Left lung (tissue), 10 donors: ENCODE measurements around the gene F13A1. TPM values are rescaled to one million over a fixed set of nuclear protein-coding genes. Genes with fewer than 3 reads are reported as not detected.

Experiments
- ATAC-seq: fragments of 200-7000 bp; cut with Tn5 transposase; one replicate; pipeline ENCODE4 v1.9.1; 2020; ENCODE audit warnings: moderate library complexity
- DNase-seq, 4 donors: peaks; one replicate each; pipeline ENCODE4 v3.0.0-alpha.2; 2013 to 2020
- H3K27ac ChIP-seq, 2 donors: fragments of 200-600 bp; sonication (generic) in 1 of 2; one replicate each; pipeline versions ENCODE4 v1.5.0 to v1.8.0; 2020 to 2021
- H3K27me3 ChIP-seq, 2 donors: fragments of 200-600 bp; sonication (generic) in 1 of 2; one replicate each; pipeline versions ENCODE4 v1.5.0 to v1.8.0; 2020 to 2021
- H3K36me3 ChIP-seq, 2 donors: fragments of 200-600 bp; sonication (generic) in 1 of 2; one replicate each; pipeline versions ENCODE4 v1.5.0 to v1.8.0; 2020 to 2021
- H3K4me1 ChIP-seq, 2 donors: fragments of 200-600 bp; one replicate each; pipeline ENCODE4 v1.8.0; 2021
- H3K4me3 ChIP-seq, 2 donors: fragments of 200-600 bp; sonication (generic) in 1 of 2; one replicate each; pipeline versions ENCODE4 v1.5.0 to v1.8.0; 2020 to 2021; ENCODE audit warnings: mild to moderate bottlenecking in 1 of 2
- H3K9me3 ChIP-seq, 2 donors: fragments of 200-600 bp; sonication (generic) in 1 of 2; one replicate each; pipeline versions ENCODE4 v1.5.0 to v1.8.0; 2020 to 2021
- CTCF ChIP-seq, 2 donors: fragments of 200-600 bp; sonication (generic) in 1 of 2; IDR thresholded peaks; one replicate each; pipeline versions ENCODE4 v1.5.0 to v1.8.0; 2021; ENCODE audit warnings: antibody characterized with exemption in 2 of 2
- intact Hi-C, 2 donors: fragments of 100-400 bp; cut with DNase I; formaldehyde crosslinking; loops; one replicate each; pipeline versions ENCODE4 v1.11.2 to v1.14.2; 2022
- polyA plus RNA-seq, 6 donors: library from polyadenylated mRNA; unstranded; fragments of 120-200 nt; gene quantifications; one replicate each; pipeline ENCODE4 v1.2.1, GENCODE V29; 2013; ENCODE audit not compliant: insufficient read length in 6 of 6
- total RNA-seq, 2 donors: library from RNA; stranded (reverse); fragmentation: NEBNext Ultra II Directional; extraction: Animal tissue kit (Norgen Biotek cat#: 25700); gene quantifications; one replicate each; pipeline ENCODE4 v1.2.1, GENCODE V29; 2021
- donor health status: DM: no; HTN: yes; CAD: no.
- donor health status: DM: no; HTN: no; CAD: no.

The F13A1 gene
- total and polyA plus RNA-seq, 8 donors: 32.7 to 153 (median 50.7) TPM

GRCh38 chr6:6218759-6219085 lies 101.7 kb downstream of the F13A1 start:
- Histone ChIP-seq H3K4me1 (no peaks in the 10 kb centered on the region), H3K27me3 (no peaks in the 10 kb centered on the region), H3K9me3 (no peaks in the 10 kb centered on the region), H3K4me3 (no peak overlapping the region), H3K36me3 (no peaks in the 10 kb centered on the region), H3K27ac (no peak overlapping the region)
- DNase-seq (no peak), ATAC-seq (no peak)
- no peak for TF ChIP-seq CTCF (IDR thresholded peaks at IDR 0.05)
- intact Hi-C loops: no loop called here

GRCh38 chr6:6217855-6218758 lies 102.4 kb downstream of the F13A1 start:
- no peaks in the 10 kb centered on the region for H3K27me3 ChIP-seq
- ATAC-seq (no peak), DNase-seq (no peak)
- intact Hi-C loops: no loop called here
- H3K36me3 ChIP-seq: no peaks in the 10 kb centered on the region
- no peaks in the 10 kb centered on the region for H3K4me1 ChIP-seq
- H3K27ac ChIP-seq: no peak overlapping the region
- TF ChIP-seq CTCF (IDR thresholded peaks at IDR 0.05): no peak
- no peak overlapping the region for H3K4me3 ChIP-seq
- no peaks in the 10 kb centered on the region for H3K9me3 ChIP-seq

GRCh38 chr6:6210994-6211393 lies 109.5 kb downstream of the F13A1 start:
- peaks cover 0 to 8% of the 10 kb centered on the region in 2 donors for H3K9me3 ChIP-seq
- H3K27ac ChIP-seq: no peak overlapping the region
- no peak for ATAC-seq
- intact Hi-C loops: no loop called here
- no peaks in the 10 kb centered on the region for H3K4me1 ChIP-seq
- H3K4me3 ChIP-seq: no peak overlapping the region
- DNase-seq: no peak
- TF ChIP-seq CTCF (IDR thresholded peaks at IDR 0.05): no peak
- no peaks in the 10 kb centered on the region for H3K27me3 ChIP-seq
- no peaks in the 10 kb centered on the region for H3K36me3 ChIP-seq

- Histone ChIP-seq H3K27ac (no peak overlapping the region), H3K4me1 (no peaks in the 10 kb centered on the region), H3K27me3 (no peaks in the 10 kb centered on the region), H3K4me3 (no peak overlapping the region), H3K9me3 (no peaks in the 10 kb centered on the region), H3K36me3 (no peaks in the 10 kb centered on the region)
- no peak for TF ChIP-seq CTCF (IDR thresholded peaks at IDR 0.05)
- ATAC-seq: no peak
- no peak for DNase-seq
- intact Hi-C loops: no loop called here
Measured at GRCh38 chr6:6202886-6203285, 117.6 kb downstream of the F13A1 start.

- no peaks in the 10 kb centered on the region for H3K9me3 ChIP-seq
- TF ChIP-seq CTCF (IDR thresholded peaks at IDR 0.05): no peak
- H3K27ac ChIP-seq: no peak overlapping the region
- H3K4me3 ChIP-seq: no peak overlapping the region
- H3K27me3 ChIP-seq: no peaks in the 10 kb centered on the region
- intact Hi-C loops: no loop called here
- no peaks in the 10 kb centered on the region for H3K36me3 ChIP-seq
- DNase-seq (no peak), ATAC-seq (no peak)
- H3K4me1 ChIP-seq: no peaks in the 10 kb centered on the region
Measured at GRCh38 chr6:6201200-6201599, 119.3 kb downstream of the F13A1 start.
